ENCODE results near the gene IGFBP3.

DNA sequence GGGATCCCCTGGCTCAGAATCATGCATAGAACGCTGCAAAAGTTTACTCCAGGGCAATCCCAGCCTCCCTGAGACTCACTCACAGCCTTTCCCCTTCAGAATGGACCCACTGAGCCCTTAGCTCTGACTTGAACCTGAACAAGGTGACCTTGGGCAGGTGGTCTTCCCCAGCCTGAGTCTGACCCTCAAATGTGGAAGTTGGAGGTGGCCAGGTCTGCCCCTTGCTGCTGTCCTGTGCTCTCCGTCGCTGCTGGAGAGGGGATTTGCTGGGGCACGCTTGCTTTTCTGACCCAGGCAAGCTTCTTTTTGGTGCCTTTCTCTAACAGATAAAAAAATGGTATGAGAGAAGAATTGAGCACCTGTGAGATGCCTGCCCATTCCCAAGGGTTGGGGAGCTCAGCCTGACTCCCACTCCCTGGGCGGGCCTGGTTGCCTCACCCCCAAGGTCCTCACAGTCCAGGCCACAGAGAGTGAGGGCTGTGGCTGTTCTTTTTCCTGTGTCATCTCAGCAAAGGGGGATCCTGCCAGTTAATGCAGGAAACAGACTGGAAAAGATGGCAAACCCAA is 46.6 kb upstream of the IGFBP3 start:
- TF ChIP-seq POLR2AphosphoS5 (IDR thresholded peaks at IDR 0.05; ENCODE audit: low read depth, low read length) (no peak), TAF1 (IDR thresholded peaks at IDR 0.05; ENCODE audit: borderline replicate concordance, insufficient read depth, low read length) (no peak)
- TF ChIP-seq, protein P1, sequence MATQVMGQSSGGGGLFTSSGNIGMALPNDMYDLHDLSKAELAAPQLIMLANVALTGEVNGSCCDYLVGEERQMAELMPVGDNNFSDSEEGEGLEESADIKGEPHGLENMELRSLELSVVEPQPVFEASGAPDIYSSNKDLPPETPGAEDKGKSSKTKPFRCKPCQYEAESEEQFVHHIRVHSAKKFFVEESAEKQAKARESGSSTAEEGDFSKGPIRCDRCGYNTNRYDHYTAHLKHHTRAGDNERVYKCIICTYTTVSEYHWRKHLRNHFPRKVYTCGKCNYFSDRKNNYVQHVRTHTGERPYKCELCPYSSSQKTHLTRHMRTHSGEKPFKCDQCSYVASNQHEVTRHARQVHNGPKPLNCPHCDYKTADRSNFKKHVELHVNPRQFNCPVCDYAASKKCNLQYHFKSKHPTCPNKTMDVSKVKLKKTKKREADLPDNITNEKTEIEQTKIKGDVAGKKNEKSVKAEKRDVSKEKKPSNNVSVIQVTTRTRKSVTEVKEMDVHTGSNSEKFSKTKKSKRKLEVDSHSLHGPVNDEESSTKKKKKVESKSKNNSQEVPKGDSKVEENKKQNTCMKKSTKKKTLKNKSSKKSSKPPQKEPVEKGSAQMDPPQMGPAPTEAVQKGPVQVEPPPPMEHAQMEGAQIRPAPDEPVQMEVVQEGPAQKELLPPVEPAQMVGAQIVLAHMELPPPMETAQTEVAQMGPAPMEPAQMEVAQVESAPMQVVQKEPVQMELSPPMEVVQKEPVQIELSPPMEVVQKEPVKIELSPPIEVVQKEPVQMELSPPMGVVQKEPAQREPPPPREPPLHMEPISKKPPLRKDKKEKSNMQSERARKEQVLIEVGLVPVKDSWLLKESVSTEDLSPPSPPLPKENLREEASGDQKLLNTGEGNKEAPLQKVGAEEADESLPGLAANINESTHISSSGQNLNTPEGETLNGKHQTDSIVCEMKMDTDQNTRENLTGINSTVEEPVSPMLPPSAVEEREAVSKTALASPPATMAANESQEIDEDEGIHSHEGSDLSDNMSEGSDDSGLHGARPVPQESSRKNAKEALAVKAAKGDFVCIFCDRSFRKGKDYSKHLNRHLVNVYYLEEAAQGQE (IDR thresholded peaks at IDR 0.05; ENCODE audit: insufficient read depth in 1 of 2, low read depth in 2 of 2, low read length in 2 of 2): no peak
